GM21526 (cell line): ENCODE results near the gene TINCR.
"Not testable (repeated sequence)": the region's sequence is repeated elsewhere in the genome, so short reads cannot be mapped to it uniquely, and the experiment has no call there.

Experiments
- ATAC-seq: cut with Tn5 transposase; IDR thresholded peaks from one replicate; pipeline ENCODE4 v1.9.1; 2021; ENCODE audit warnings: moderate library complexity; ENCODE audit not compliant: unreplicated experiment, low FRiP score

TINCR gene

GRCh38 chr19:5561559-5561958 is 6.2 kb downstream of the TINCR start:
- ATAC-seq: no peak

- ATAC-seq: no peak
Observed at GRCh38 chr19:5560156-5560555, 7.6 kb downstream of the TINCR start.

DNA sequence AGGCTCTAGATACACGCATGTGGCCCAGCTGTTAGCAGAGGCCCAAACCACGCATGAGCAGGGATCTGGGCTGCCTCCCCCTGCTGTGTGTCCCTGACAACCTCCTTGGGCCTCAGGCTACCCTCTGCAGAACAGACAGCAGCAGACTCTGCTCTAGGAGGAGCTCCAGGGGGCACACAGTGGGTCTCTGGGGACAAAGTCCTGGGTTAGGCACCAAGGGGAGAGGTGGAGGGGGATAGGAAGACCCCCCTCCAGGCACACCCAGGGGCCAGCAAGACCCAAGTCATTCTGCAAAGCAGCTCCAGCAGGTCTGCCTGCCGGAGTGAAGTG is 8.0 kb downstream of the TINCR start:
- no peak for ATAC-seq

- no peak for ATAC-seq
Observed at GRCh38 chr19:5558101-5558621, 9.6 kb downstream of the TINCR start.

DNA sequence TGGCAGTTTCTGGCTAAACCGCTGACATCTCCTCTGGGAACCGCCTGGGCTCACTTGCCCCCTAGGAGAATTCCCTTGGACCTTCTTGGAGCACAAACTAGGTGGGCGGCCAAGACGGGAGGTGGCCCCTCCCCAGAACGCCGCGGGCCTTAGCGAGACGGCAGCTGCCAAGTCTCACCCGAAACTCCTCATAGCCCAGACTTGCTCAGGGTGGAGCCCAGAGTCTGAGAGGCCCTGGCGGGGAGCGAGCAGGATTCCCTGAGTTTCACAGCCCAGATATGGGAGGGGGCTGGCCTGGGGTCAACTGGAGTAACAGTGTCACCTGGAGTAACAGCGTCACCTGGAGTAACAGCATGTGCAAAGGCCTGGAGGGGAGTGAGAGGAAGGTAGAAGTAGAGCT is 10.1 kb downstream of the TINCR start:
- ATAC-seq: no peak

GRCh38 chr19:5554828-5555227 is 12.9 kb downstream of the TINCR start:
- ATAC-seq: no peak

DNA sequence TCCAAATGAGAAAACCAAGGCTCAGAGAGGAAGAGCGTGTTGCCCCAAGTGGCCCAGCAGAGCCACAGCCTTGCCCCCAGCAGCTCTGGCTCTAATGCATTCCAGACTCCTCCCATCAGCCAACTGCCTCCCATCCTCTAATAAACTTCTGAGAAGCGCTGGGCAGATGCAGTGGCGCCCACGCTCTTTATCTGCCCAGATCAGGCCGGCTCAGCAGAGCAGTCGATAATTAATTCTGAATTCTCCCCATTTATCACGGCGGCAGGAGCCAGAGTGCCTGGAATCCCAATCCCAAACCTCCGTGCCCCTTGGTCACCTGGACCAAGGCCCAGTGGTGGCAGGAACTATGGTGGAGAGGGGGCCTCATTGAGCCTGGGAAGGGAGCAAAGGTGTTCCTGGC is 13.9 kb downstream of the TINCR start:
- no peak for ATAC-seq

DNA sequence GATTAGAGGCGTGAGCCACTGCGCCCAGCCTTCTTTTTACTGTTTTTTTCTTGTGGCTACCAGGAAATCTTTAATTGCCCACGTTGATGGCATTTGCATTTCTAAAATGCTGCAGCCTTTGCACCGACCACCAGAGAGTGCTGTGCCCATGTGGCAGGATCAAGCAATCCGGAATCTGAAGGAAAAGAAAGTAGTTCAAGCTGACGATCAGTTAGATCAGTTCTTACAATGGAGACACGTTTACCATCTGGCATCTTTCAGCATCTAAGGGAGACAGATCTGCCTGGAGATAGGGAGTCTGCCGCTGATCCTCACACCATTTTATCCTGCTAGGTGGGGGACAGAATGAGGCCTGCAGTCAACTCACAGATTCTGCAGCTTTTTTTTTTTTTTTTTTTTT is 19.9 kb downstream of the TINCR start:
- no peak for ATAC-seq

GRCh38 chr19:5545984-5546383 is 21.8 kb downstream of the TINCR start:
- no peak for ATAC-seq

DNA sequence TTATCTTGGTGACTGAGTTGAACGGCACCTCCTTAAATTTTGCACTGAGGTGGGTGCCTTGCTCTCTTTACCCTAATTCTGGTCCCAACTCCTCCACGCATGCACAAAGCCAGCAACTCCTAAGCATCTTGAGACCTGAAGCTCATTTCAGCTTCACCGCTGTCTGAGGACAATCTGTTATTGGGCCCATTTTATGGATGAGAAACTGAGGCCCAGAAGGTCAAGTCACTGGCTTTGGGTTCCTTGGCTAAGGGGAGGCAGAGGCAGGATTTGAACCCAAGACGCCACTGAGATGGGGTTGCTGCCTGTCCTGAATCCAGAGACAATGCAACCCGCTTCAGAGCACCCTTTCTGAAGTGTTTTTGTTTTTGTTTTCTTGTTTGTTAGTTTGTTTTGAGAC is 22.7 kb downstream of the TINCR start:
- no peak for ATAC-seq

DNA sequence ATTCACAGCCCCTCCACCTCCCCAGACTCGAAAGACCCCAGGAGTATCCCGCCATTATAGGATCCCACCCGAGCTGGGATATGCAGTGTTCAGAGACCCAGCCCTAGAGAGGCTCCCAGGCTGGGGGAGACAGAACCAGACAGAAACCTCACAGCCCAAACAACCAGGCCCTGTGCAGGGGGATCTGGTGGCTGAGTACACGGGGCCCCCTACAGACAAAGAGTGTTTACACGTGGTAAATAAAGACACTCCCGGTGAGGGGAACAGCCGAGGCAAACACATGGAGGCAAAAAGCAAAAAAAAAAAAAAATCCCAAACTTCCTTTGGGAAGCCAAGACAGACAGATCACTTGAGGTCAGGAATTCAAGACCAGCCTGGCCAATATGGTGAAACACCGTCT is 25.1 kb downstream of the TINCR start:
- no peak for ATAC-seq

DNA sequence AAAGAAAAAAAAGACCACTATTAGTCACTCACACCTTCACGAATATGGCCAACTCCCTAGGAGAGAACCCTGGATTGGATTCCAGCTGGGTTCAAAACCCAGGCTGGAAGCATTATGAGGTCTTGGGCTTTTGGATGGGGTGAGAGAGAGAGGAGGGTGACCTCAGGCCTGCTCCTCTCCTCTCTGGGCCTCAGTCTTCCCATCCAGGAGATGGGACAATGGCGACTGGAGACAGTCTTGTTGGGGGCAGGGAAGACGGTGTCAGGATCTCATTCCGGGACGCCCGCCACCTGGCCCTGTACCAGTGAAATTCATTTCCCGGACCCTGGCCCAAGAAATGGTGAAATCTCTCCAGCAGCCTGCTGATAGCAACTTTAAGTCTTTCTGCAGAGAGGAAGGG is 26.3 kb downstream of the TINCR start:
- ATAC-seq: no peak

- no peak for ATAC-seq
Observed at GRCh38 chr19:5540208-5540607, 27.5 kb downstream of the TINCR start.

DNA sequence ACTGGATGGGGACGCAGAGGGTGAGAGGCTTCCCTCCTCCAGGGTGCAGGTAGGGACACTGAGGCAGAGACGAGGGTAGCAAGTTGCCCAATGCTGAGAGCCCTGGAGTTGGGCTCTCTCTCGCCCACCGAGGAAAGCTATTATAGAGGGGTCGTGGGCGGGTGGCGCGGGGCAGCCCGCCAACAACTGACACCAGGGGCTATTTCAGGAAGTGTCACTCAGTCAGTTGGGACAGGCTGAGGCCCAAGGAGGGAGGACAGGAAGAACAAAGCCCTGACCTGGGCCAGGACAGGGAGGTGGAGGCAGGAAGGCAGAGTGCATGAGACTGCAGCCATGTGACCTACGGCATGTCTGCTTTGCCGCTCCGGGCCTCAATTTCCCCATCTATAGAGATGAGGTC is 29.9 kb downstream of the TINCR start:
- ATAC-seq: no peak

GRCh38 chr19:5536982-5537579 is 30.7 kb downstream of the TINCR start:
- ATAC-seq: not testable (repeated sequence)

GRCh38 chr19:5536337-5536894 is 31.3 kb downstream of the TINCR start:
- no peak for ATAC-seq

DNA sequence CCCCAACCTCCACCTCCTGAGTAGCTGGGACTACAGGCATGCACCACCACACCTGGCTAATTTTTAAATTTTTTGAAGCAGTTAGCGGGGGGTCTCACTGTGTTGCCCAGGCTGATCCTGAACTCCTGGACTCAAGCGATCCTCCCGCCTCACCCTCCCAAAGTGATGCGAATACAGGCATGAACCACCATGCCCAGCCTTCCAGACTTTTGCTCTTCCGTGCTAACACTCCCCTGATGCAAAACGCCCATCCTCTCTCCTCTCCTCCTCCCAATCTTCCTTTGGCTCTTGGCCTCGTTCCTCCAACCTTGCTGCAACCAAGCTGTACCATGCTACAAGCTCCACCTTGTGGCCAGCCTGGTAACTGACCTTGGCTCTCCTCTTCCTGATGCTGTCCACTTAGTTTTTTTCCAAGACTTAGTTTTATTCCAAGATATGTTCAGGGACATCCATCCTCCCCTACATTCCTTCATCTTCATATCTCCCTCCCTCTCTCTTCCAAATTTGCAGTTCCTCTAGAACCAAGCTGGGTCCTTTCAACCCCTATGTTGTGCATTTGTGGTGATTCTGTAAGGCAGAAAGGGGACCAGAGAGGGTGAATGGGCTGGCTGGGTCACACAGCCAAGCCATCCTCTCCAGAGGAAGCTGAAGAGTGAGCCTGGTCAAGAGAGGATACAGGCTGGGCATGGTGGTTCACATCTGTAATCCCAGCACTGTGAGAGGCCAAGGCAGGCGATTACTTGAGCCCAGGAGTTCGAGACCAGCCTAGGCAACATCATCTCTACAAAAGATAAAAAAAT is 32.8 kb downstream of the TINCR start:
- no peak for ATAC-seq

- ATAC-seq: no peak
Observed at GRCh38 chr19:5533257-5533656, 34.5 kb downstream of the TINCR start.

- ATAC-seq: no peak
Observed at GRCh38 chr19:5530701-5531100, 37.1 kb downstream of the TINCR start.

DNA sequence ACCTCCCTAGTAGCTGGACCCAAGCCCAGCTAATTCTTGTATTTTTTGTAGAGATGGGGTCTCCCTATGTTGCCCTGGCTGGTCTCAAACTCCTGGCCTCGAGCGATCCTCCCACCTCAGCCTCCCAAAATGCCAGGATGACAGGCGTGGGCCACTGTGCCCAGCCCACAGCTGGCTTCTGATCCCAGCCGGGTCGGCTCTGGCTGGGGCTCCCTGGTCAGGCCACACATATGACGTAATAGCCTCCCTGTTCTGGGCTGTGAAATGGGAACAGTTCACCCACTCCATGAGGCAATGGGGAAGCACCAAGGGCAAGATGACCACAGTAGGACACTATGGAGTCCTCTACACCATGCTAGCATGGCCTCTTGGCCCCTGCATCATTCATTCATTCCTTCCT is 41.1 kb downstream of the TINCR start:
- ATAC-seq: no peak

- no peak for ATAC-seq
Observed at GRCh38 chr19:5524081-5524480, 43.7 kb downstream of the TINCR start.

- no peak for ATAC-seq
Observed at GRCh38 chr19:5522106-5522505, 45.6 kb downstream of the TINCR start.
